ENCODE measurements around the gene BAIAP2L2.
"Not testable (repeated sequence)": the region's sequence is repeated elsewhere in the genome, so short reads cannot be mapped to it uniquely, and the experiment has no call there.

The BAIAP2L2 gene

GRCh38 chr22:38038890-38039812 lies 71.3 kb downstream of the BAIAP2L2 start:
- no peak for DNase-seq (ENCODE audit: low spot score)

GRCh38 chr22:38038426-38038825 lies 72.1 kb downstream of the BAIAP2L2 start:
- DNase-seq (ENCODE audit: low spot score): no peak

- DNase-seq (ENCODE audit: low spot score): not testable (repeated sequence)
These were observed 72.9 kb downstream of the BAIAP2L2 start for GRCh38 chr22:38037367-38038150.

- no peak for DNase-seq (ENCODE audit: low spot score)
These were observed 74.0 kb downstream of the BAIAP2L2 start for GRCh38 chr22:38036392-38037062.

DNA sequence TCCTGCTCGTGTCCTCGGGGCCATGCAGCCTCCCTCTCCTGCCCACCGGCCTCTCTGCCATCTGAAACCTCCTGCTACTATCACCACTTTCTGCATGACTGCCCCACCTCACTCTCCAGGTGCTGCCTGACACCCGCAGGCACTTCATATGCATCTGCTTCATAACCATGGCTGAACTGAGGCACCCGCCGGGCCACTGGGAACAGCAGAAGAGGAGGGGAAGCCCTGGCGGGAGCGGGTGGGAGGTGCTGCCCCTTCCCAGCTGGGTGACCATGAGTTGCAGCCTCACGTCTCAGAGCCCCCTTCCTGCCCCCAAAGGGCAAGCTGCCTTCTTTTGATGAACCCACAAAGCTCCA lies 75.0 kb downstream of the BAIAP2L2 start:
- no peak for DNase-seq (ENCODE audit: low spot score)

All from cerebellar cortex (tissue), 1 donor.